HCT116 (cell line): Measurements from ENCODE around the gene DCHS2.

Experiments used
- CEBPB ChIP-seq: IDR thresholded peaks from 2 replicates; pipeline ENCODE4 v1.6.1; 2012; ENCODE audit warnings: low read depth
- CTCF ChIP-seq, 3 experiments: fragments of 200-600 bp in 1 of 3; sonication (generic) in 1 of 3; IDR thresholded peaks in 2 of 3; conservative IDR thresholded peaks in 1 of 3; 2 replicates each; pipeline ENCODE4 v1.5.1; 2012 to 2017; ENCODE audit warnings: low read depth in 2 of 3, low read length in 2 of 3, antibody characterized with exemption in 1 of 3, borderline replicate concordance in 1 of 3, control low read depth in 1 of 3, mild to moderate bottlenecking in 1 of 3, mixed read lengths in 1 of 3, mixed run types in 1 of 3, moderate library complexity in 1 of 3; ENCODE audit not compliant: insufficient read depth in 1 of 3
- POLR2A ChIP-seq: IDR thresholded peaks from 2 replicates; pipeline ENCODE4 v1.7.0; 2011; ENCODE audit warnings: borderline replicate concordance; ENCODE audit not compliant: insufficient read depth, insufficient read length; ENCODE audit errors: extremely low read depth
- POLR2AphosphoS5 ChIP-seq: IDR thresholded peaks from 2 replicates; pipeline ENCODE4 v1.6.1; 2011; ENCODE audit warnings: mild to moderate bottlenecking, low read depth, low read length, moderate library complexity
- TCF7L2 ChIP-seq: IDR thresholded peaks from 2 replicates; pipeline ENCODE4 v1.7.0; 2011; ENCODE audit warnings: borderline replicate concordance, inconsistent platforms; ENCODE audit not compliant: insufficient read depth, insufficient read length; ENCODE audit errors: extremely low read depth

DNA sequence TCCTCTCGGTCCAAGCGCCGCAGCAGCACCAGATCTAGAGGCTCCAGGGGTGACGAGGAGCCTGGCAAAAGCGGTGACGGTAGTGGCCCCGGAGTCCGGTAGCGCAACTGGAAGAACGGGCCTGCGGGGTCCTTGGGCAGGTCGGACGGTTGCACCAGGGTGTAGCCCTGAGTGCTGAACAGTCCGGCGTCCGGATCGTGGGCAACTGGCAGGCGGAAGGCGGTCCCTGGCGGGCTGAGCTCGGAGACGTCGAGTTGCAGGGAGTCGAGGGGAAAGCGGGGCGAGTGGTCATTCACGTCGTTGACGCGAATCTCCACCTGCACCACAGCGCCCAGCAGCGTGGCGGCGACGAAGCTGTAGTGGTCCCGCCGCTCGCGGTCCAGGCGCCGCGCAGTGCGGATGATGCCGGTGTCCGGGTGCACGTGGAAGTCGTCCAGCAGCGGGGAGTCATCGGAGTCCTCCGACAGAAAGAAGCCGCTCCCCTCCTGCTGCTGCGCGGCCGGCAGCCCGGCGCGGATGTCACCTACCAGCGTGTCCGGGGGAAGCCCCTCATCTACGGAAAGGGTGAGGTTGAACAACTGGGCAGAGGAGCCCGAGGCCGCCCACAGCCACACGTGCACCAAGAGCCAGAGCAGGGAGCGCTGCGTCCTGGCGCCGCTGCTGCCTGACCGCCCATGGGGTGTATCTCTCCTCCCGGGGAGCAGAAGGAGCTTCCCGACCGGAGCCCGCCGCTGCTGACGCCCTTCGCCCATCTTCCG is 837 bp downstream of the DCHS2 start:
- TF ChIP-seq CEBPB (no peak), CTCF (IDR thresholded peaks at IDR 0.05 in 2 of 3, conservative IDR thresholded peaks at IDR 0.05 in 1 of 3; ENCODE audit: borderline replicate concordance in 1 of 3, insufficient read depth in 1 of 3, low read depth in 2 of 3, low read length in 2 of 3) (no peak), TCF7L2 (no peak), POLR2A (no peak), POLR2AphosphoS5 (no peak)
